MM.1S (cell line): ENCODE data around the gene PCDHGA11.
"Not testable (repeated sequence)": the region's sequence is repeated elsewhere in the genome, so short reads cannot be mapped to it uniquely, and the experiment has no call there.

Experiments
- DNase-seq: peaks from one replicate; pipeline ENCODE4 v3.0.0-alpha.2; 2015
- H2AFZ ChIP-seq: fragments of 300-600 bp; sonication (generic); 2 replicates; pipeline ENCODE4 v1.6.0; 2016; ENCODE audit warnings: antibody characterized with exemption, low read length
- H3F3A ChIP-seq: fragments of 300-600 bp; sonication (generic); 2 replicates; pipeline ENCODE4 v1.6.1; 2016; ENCODE audit warnings: mild to moderate bottlenecking, antibody characterized with exemption, low read length, moderate library complexity, mixed read lengths; ENCODE audit not compliant: insufficient read depth
- H3K27ac ChIP-seq: fragments of 300-600 bp; sonication (generic); 2 replicates; pipeline ENCODE4 v1.5.1; 2016; ENCODE audit warnings: mild to moderate bottlenecking, low read length
- H3K27me3 ChIP-seq: fragments of 300-600 bp; sonication (generic); replicated peaks from 2 replicates; pipeline ENCODE4 v1.6.0; 2016; ENCODE audit warnings: low read length; ENCODE audit not compliant: insufficient read depth
- H3K36me3 ChIP-seq: fragments of 300-600 bp; sonication (generic); replicated peaks from 2 replicates; pipeline ENCODE4 v1.6.1; 2016; ENCODE audit warnings: mild to moderate bottlenecking, low read length, mixed read lengths; ENCODE audit not compliant: insufficient read depth
- H3K4me1 ChIP-seq: fragments of 300-600 bp; sonication (generic); 2 replicates; pipeline ENCODE4 v1.6.1; 2016; ENCODE audit warnings: low read length, mixed read lengths
- H3K4me2 ChIP-seq: fragments of 300-600 bp; sonication (generic); 2 replicates; pipeline ENCODE4 v1.6.0; 2016; ENCODE audit warnings: low read depth, low read length
- H3K4me3 ChIP-seq: fragments of 300-600 bp; sonication (generic); 2 replicates; pipeline ENCODE4 v1.5.1; 2016; ENCODE audit warnings: low read length, mixed read lengths
- H3K79me2 ChIP-seq: fragments of 300-600 bp; sonication (generic); 2 replicates; pipeline ENCODE4 v1.6.1; 2016; ENCODE audit warnings: mixed run types, low read length, mixed read lengths
- H3K9ac ChIP-seq: fragments of 300-600 bp; sonication (generic); 2 replicates; pipeline ENCODE4 v1.6.1; 2016; ENCODE audit warnings: low read length, mixed read lengths
- H3K9me2 ChIP-seq: fragments of 300-600 bp; sonication (generic); replicated peaks from 2 replicates; pipeline ENCODE4 v1.6.1; 2016; ENCODE audit warnings: mild to moderate bottlenecking, low read length, mixed read lengths; ENCODE audit not compliant: insufficient read depth
- H3K9me3 ChIP-seq: fragments of 300-600 bp; sonication (generic); replicated peaks from 2 replicates; pipeline ENCODE4 v1.6.1; 2016; ENCODE audit warnings: mild to moderate bottlenecking, low read length, mixed read lengths; ENCODE audit not compliant: insufficient read depth
- H4K20me1 ChIP-seq: fragments of 300-600 bp; sonication (generic); 2 replicates; pipeline ENCODE4 v1.6.1; 2016; ENCODE audit warnings: mild to moderate bottlenecking, low read length, moderate library complexity, mixed read lengths; ENCODE audit not compliant: insufficient read depth
- EZH2 ChIP-seq: fragments of 300-600 bp; sonication (generic); optimal IDR thresholded peaks from 2 replicates; pipeline ENCODE3; 2017; ENCODE audit warnings: low read depth, mild to moderate bottlenecking, antibody characterized with exemption, low read length, mixed read lengths
- EZH2phosphoT487 ChIP-seq: fragments of 300-600 bp; sonication (generic); IDR thresholded peaks from 2 replicates; pipeline ENCODE4 v1.6.1; 2018; ENCODE audit warnings: antibody characterized with exemption, low read length
- TF ChIP-seq, protein P1 (sequence below): fragments of 300-600 bp; sonication (generic); IDR thresholded peaks from 2 replicates; pipeline ENCODE4 v1.5.1; 2016; ENCODE audit warnings: antibody characterized with exemption, low read length, mixed read lengths

PCDHGA11 gene

DNA sequence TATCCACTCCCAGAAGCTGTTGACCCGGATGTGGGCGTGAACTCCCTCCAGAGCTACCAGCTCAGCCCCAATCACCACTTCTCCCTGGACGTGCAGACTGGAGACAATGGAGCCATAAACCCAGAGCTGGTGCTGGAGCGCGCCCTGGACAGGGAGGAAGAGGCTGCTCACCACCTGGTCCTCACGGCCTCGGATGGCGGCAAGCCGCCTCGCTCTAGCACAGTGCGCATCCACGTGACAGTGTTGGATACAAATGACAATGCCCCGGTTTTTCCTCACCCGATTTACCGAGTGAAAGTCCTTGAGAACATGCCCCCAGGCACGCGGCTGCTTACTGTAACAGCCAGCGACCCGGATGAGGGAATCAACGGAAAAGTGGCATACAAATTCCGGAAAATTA lies 27.6 kb upstream of the PCDHGA11 start:
- Histone ChIP-seq H3F3A (no peaks in the 10 kb centered on the region), H3K9ac (no peak overlapping the region), H2AFZ (no peak overlapping the region), H3K27ac (no peak overlapping the region), H3K9me2 (no peaks in the 10 kb centered on the region), H3K27me3 (0 out of 2 replicates have a peak, but pooled peaks cover 5% of the 10 kb centered on the region), H3K79me2 (no peaks in the 10 kb centered on the region), H3K9me3 (no peaks in the 10 kb centered on the region), H3K36me3 (no peaks in the 10 kb centered on the region), H4K20me1 (no peaks in the 10 kb centered on the region), H3K4me1 (no peaks in the 10 kb centered on the region), H3K4me3 (no peak overlapping the region), H3K4me2 (no peak overlapping the region)
- no peak for DNase-seq
- no peak for TF ChIP-seq EZH2phosphoT487
- no peak for TF ChIP-seq EZH2
- TF ChIP-seq, protein P1, sequence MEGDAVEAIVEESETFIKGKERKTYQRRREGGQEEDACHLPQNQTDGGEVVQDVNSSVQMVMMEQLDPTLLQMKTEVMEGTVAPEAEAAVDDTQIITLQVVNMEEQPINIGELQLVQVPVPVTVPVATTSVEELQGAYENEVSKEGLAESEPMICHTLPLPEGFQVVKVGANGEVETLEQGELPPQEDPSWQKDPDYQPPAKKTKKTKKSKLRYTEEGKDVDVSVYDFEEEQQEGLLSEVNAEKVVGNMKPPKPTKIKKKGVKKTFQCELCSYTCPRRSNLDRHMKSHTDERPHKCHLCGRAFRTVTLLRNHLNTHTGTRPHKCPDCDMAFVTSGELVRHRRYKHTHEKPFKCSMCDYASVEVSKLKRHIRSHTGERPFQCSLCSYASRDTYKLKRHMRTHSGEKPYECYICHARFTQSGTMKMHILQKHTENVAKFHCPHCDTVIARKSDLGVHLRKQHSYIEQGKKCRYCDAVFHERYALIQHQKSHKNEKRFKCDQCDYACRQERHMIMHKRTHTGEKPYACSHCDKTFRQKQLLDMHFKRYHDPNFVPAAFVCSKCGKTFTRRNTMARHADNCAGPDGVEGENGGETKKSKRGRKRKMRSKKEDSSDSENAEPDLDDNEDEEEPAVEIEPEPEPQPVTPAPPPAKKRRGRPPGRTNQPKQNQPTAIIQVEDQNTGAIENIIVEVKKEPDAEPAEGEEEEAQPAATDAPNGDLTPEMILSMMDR = no peak

DNA sequence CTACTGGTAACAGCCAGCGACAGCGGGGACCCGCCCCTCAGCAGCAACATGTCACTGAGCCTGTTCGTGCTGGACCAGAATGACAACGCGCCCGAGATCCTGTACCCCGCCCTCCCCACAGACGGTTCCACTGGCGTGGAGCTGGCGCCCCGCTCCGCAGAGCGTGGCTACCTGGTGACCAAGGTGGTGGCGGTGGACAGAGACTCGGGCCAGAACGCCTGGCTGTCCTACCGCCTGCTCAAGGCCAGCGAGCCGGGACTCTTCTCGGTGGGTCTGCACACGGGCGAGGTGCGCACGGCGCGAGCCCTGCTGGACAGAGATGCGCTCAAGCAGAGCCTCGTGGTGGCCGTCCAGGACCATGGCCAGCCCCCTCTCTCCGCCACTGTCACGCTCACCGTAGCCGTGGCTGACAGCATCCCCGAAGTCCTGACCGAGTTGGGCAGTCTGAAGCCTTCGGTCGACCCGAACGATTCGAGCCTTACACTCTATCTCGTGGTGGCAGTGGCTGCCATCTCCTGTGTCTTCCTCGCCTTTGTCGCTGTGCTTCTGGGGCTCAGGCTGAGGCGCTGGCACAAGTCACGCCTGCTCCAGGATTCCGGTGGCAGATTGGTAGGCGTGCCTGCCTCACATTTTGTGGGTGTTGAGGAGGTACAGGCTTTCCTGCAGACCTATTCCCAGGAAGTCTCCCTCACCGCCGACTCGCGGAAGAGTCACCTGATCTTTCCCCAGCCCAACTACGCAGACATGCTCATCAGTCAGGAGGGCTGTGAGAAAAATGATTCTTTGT lies 26.3 kb upstream of the PCDHGA11 start:
- not testable (repeated sequence) for H3K4me1 ChIP-seq, H3K27ac ChIP-seq, H3K9me2 ChIP-seq, H2AFZ ChIP-seq, H3F3A ChIP-seq, H4K20me1 ChIP-seq, H3K36me3 ChIP-seq, H3K4me2 ChIP-seq, H3K27me3 ChIP-seq, H3K4me3 ChIP-seq, H3K79me2 ChIP-seq, H3K9me3 ChIP-seq, H3K9ac ChIP-seq, DNase-seq

DNA sequence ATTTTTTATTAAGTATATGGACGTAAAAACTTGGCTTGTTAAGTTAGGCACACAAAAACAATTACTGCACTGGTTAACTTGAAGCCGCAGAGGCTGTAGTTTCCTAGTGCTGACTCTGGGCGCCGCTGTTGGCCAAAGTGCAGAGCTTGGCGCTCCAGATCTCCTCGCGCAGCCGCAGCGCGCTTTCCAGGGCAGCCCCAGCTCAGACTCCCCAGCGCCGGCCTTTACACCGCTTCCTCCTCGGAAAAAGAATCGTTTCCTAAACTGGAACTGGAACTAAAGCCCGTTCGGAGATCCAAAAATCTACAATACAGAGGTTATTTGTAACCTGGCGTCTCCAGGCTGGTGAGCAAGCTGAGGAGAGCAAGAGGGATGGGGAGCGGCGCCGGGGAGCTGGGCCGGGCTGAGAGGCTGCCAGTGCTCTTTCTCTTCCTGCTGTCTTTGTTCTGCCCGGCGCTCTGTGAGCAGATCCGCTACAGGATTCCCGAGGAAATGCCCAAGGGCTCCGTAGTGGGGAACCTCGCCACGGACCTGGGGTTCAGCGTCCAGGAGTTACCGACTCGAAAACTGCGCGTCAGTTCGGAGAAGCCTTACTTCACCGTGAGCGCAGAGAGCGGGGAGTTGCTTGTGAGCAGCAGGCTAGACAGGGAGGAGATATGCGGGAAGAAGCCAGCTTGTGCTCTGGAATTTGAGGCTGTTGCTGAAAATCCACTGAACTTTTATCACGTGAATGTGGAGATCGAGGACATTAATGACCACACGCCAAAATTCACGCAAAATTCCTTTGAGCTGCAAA lies 22.9 kb upstream of the PCDHGA11 start, which contains the start of gene PCDHGB5:
TSS of gene PCDHGB5 (plus strand) at position 192 of the 796 bp plus-strand sequence. CDS start at position 373, 181 bp downstream.
- H3K27ac ChIP-seq, H3K27me3 ChIP-seq, H3K9me2 ChIP-seq, H3K9ac ChIP-seq, H3K36me3 ChIP-seq, H4K20me1 ChIP-seq, H3K9me3 ChIP-seq, H2AFZ ChIP-seq, H3K79me2 ChIP-seq, H3F3A ChIP-seq, H3K4me3 ChIP-seq, H3K4me2 ChIP-seq, H3K4me1 ChIP-seq: not testable (repeated sequence)
- peak; percentile 48 for DNase-seq
- TF ChIP-seq, protein P1 = peak; percentile 49

DNA sequence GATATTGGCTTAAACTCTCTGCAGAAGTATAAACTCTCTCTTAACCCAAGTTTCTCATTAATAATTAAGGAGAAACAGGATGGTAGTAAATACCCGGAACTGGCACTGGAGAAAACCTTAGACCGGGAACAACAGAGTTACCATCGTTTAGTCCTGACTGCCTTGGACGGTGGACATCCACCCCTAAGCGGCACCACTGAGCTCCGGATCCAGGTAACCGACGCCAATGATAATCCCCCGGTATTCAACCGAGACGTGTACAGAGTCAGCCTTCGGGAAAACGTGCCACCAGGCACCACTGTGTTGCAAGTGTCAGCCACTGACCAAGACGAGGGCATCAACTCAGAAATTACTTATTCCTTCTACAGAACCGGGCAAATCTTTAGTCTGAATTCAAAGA lies 22.2 kb upstream of the PCDHGA11 start:
- Histone ChIP-seq H2AFZ (no peak overlapping the region), H3K4me3 (no peak overlapping the region), H4K20me1 (no peaks in the 10 kb centered on the region), H3K27me3 (peaks cover 10% of the 10 kb centered on the region; the same call in 1 of the 2 replicates), H3K9me2 (no peaks in the 10 kb centered on the region), H3K4me1 (no peaks in the 10 kb centered on the region), H3K79me2 (no peaks in the 10 kb centered on the region), H3K4me2 (no peak overlapping the region), H3K9ac (no peak overlapping the region), H3K36me3 (no peaks in the 10 kb centered on the region), H3K9me3 (no peaks in the 10 kb centered on the region), H3K27ac (no peak overlapping the region), H3F3A (no peaks in the 10 kb centered on the region)
- TF ChIP-seq EZH2 = no peak
- TF ChIP-seq, protein P1 = no peak
- TF ChIP-seq EZH2phosphoT487 = no peak
- no peak for DNase-seq
